ENCODE measurements around the gene NSUN7.

Gene NSUN7

GRCh38 chr4:40778090-40778489, 28.3 kb downstream of the NSUN7 start:
- TF ChIP-seq TAF1 (IDR thresholded peaks at IDR 0.05; ENCODE audit: borderline replicate concordance, insufficient read depth, low read length) (no peak), FOXP2 (optimal IDR thresholded peaks at IDR 0.05; ENCODE audit: borderline replicate concordance, extremely low read depth, extremely low read length, insufficient read depth) (no peak), POLR2AphosphoS5 (IDR thresholded peaks at IDR 0.05; ENCODE audit: low read depth, low read length) (no peak), SIN3A (IDR thresholded peaks at IDR 0.05; ENCODE audit: borderline replicate concordance, insufficient read depth, low read length) (no peak)
- TF ChIP-seq, protein P1, sequence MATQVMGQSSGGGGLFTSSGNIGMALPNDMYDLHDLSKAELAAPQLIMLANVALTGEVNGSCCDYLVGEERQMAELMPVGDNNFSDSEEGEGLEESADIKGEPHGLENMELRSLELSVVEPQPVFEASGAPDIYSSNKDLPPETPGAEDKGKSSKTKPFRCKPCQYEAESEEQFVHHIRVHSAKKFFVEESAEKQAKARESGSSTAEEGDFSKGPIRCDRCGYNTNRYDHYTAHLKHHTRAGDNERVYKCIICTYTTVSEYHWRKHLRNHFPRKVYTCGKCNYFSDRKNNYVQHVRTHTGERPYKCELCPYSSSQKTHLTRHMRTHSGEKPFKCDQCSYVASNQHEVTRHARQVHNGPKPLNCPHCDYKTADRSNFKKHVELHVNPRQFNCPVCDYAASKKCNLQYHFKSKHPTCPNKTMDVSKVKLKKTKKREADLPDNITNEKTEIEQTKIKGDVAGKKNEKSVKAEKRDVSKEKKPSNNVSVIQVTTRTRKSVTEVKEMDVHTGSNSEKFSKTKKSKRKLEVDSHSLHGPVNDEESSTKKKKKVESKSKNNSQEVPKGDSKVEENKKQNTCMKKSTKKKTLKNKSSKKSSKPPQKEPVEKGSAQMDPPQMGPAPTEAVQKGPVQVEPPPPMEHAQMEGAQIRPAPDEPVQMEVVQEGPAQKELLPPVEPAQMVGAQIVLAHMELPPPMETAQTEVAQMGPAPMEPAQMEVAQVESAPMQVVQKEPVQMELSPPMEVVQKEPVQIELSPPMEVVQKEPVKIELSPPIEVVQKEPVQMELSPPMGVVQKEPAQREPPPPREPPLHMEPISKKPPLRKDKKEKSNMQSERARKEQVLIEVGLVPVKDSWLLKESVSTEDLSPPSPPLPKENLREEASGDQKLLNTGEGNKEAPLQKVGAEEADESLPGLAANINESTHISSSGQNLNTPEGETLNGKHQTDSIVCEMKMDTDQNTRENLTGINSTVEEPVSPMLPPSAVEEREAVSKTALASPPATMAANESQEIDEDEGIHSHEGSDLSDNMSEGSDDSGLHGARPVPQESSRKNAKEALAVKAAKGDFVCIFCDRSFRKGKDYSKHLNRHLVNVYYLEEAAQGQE (IDR thresholded peaks at IDR 0.05; ENCODE audit: insufficient read depth in 1 of 2, low read depth in 2 of 2, low read length in 2 of 2): no peak

DNA sequence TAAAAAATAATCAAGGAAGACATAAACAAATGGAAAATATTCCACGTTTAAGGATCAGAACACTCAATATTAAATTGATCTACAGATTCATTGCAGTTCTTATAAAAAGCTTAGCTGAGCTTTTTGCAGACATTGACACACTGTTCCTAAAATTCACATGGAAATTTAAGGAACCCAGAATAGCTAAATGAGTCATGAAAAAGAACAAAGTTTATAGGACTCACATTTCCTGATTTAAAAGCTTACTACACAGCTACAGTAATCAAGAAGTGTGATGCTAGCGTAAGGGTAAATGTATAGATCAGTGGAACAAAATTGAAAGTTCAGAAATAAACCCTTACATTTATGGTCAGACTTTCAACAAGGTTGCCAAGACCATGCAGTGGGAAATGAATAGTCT, 33.1 kb downstream of the NSUN7 start:
- TF ChIP-seq POLR2AphosphoS5 (IDR thresholded peaks at IDR 0.05; ENCODE audit: low read depth, low read length): no peak
- no peak for TF ChIP-seq TAF1 (IDR thresholded peaks at IDR 0.05; ENCODE audit: borderline replicate concordance, insufficient read depth, low read length)
- TF ChIP-seq SIN3A (IDR thresholded peaks at IDR 0.05; ENCODE audit: borderline replicate concordance, insufficient read depth, low read length): no peak
- no peak for TF ChIP-seq FOXP2 (optimal IDR thresholded peaks at IDR 0.05; ENCODE audit: borderline replicate concordance, extremely low read depth, extremely low read length, insufficient read depth)
- TF ChIP-seq, protein P1 (IDR thresholded peaks at IDR 0.05; ENCODE audit: insufficient read depth in 1 of 2, low read depth in 2 of 2, low read length in 2 of 2): no peak

DNA sequence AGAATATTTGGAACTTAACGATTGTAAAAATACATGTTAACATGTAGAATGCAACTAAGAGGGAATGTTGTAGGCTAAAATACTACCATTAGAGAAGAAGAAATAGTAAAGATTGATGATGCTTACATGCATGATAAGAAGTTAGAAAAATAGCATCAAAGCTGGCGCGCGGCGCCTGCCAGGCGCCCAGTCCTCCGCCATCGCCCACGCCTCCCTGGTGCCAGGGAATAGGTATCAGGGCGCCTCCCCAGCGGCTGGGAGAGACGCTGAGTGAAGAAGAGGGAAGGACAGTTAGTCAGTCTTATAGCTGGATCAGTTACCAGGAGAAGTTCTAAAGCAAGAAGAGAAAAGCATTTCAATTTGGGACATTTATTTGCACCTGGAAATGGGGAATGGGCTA, 36.0 kb downstream of the NSUN7 start:
- TF ChIP-seq POLR2AphosphoS5 (IDR thresholded peaks at IDR 0.05; ENCODE audit: low read depth, low read length) (no peak), SIN3A (IDR thresholded peaks at IDR 0.05; ENCODE audit: borderline replicate concordance, insufficient read depth, low read length) (no peak), FOXP2 (optimal IDR thresholded peaks at IDR 0.05; ENCODE audit: borderline replicate concordance, extremely low read depth, extremely low read length, insufficient read depth) (no peak), TAF1 (IDR thresholded peaks at IDR 0.05; ENCODE audit: borderline replicate concordance, insufficient read depth, low read length) (no peak)
- TF ChIP-seq, protein P1 (IDR thresholded peaks at IDR 0.05; ENCODE audit: insufficient read depth in 1 of 2, low read depth in 2 of 2, low read length in 2 of 2): no peak

GRCh38 chr4:40788331-40788730, 38.6 kb downstream of the NSUN7 start:
- no peak for TF ChIP-seq SIN3A (IDR thresholded peaks at IDR 0.05; ENCODE audit: borderline replicate concordance, insufficient read depth, low read length)
- TF ChIP-seq, protein P1 (IDR thresholded peaks at IDR 0.05; ENCODE audit: insufficient read depth in 1 of 2, low read depth in 2 of 2, low read length in 2 of 2): no peak
- TF ChIP-seq FOXP2 (optimal IDR thresholded peaks at IDR 0.05; ENCODE audit: borderline replicate concordance, extremely low read depth, extremely low read length, insufficient read depth): no peak
- TF ChIP-seq POLR2AphosphoS5 (IDR thresholded peaks at IDR 0.05; ENCODE audit: low read depth, low read length): no peak
- TF ChIP-seq TAF1 (IDR thresholded peaks at IDR 0.05; ENCODE audit: borderline replicate concordance, insufficient read depth, low read length): no peak

DNA sequence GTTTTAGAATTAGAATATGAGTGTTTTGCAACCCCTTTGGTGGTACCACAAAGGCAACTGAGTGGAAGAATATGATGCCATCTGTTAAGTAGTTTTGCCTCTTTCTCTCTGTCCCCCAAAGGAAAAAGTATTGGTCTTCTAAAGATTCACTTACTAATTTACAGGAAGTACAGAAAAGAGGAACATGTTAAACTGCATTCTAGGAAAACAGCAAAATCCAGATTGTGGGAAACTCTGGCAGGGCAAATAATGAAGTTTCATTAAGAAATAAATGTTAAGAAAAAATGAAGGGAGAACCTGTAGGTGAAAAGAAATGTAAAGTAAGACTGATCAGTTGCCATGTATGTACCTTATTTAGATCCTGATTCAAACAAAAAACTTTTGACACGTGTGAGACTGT, 39.3 kb downstream of the NSUN7 start:
- TF ChIP-seq, protein P1 (IDR thresholded peaks at IDR 0.05; ENCODE audit: insufficient read depth in 1 of 2, low read depth in 2 of 2, low read length in 2 of 2): no peak
- TF ChIP-seq TAF1 (IDR thresholded peaks at IDR 0.05; ENCODE audit: borderline replicate concordance, insufficient read depth, low read length) (no peak), FOXP2 (optimal IDR thresholded peaks at IDR 0.05; ENCODE audit: borderline replicate concordance, extremely low read depth, extremely low read length, insufficient read depth) (no peak), POLR2AphosphoS5 (IDR thresholded peaks at IDR 0.05; ENCODE audit: low read depth, low read length) (no peak), SIN3A (IDR thresholded peaks at IDR 0.05; ENCODE audit: borderline replicate concordance, insufficient read depth, low read length) (no peak)

Data from PFSK-1 (cell line).